Right lobe of liver (tissue), 4 donors: ENCODE measurements around the gene SLC39A10.

ENCODE experiments used
- POLR2A ChIP-seq: fragments of 450-650 bp; IDR thresholded peaks from one replicate; pipeline ENCODE4 v1.6.1; 2017; ENCODE audit warnings: antibody characterized with exemption, mild to moderate bottlenecking
- TF ChIP-seq, protein P1 (sequence below), 4 donors: fragments of 200-600 bp in 3 of 4; fragments of 450-650 bp in 1 of 4; IDR thresholded peaks; one replicate each; pipeline versions ENCODE4 v1.5.1 to v1.8.0; 2016 to 2022; ENCODE audit warnings: antibody characterized with exemption in 4 of 4, mild to moderate bottlenecking in 2 of 4
- donor health status: DM: no; HTN: no; CAD: no.
- donor health status: DM: no; HTN: no; CAD: no.
- donor health status: DM: no; HTN: yes; CAD: no.

DNA sequence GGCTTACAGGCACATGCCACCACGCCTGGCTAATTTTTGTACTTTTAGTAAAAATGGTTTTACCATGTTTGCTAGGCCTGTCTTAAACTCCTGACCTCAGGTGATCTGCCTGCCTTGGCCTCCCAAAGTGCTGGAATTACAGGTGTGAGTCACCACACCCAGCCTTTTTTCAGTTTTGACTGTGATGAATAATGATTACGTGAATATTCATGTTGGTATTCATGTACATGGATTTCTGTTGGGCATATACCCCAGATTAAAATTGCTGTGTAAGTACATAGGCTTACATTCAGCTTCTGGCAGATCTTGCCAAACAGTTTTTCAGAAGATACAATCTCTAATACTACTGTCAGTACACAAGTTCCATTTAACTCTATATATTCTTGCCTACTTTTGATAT is 20.9 kb downstream of the SLC39A10 start:
- TF ChIP-seq, protein P1, sequence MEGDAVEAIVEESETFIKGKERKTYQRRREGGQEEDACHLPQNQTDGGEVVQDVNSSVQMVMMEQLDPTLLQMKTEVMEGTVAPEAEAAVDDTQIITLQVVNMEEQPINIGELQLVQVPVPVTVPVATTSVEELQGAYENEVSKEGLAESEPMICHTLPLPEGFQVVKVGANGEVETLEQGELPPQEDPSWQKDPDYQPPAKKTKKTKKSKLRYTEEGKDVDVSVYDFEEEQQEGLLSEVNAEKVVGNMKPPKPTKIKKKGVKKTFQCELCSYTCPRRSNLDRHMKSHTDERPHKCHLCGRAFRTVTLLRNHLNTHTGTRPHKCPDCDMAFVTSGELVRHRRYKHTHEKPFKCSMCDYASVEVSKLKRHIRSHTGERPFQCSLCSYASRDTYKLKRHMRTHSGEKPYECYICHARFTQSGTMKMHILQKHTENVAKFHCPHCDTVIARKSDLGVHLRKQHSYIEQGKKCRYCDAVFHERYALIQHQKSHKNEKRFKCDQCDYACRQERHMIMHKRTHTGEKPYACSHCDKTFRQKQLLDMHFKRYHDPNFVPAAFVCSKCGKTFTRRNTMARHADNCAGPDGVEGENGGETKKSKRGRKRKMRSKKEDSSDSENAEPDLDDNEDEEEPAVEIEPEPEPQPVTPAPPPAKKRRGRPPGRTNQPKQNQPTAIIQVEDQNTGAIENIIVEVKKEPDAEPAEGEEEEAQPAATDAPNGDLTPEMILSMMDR (IDR thresholded peaks at IDR 0.05): no peak
- no peak for TF ChIP-seq POLR2A
